ENCODE data around the gene SCD. TPM values are rescaled to one million over a fixed set of nuclear protein-coding genes. Genes with fewer than 3 reads are reported as not detected.
"Not testable (repeated sequence)": the region's sequence is repeated elsewhere in the genome, so short reads cannot be mapped to it uniquely, and the experiment has no call there.

The SCD gene
- total RNA-seq, 1 donor from 2014 or later: 81.4 TPM

GRCh38 chr10:100374200-100374655, 27.2 kb downstream of the SCD start:
- H3K36me3 Mint-ChIP-seq (ENCODE audit: unreplicated experiment): no peaks in the 10 kb centered on the region
- H3K27me3 Mint-ChIP-seq (ENCODE audit: unreplicated experiment): no peaks in the 10 kb centered on the region

GRCh38 chr10:100374677-100375353, 27.8 kb downstream of the SCD start:
- H3K27me3 Mint-ChIP-seq (ENCODE audit: unreplicated experiment); H3K27ac Mint-ChIP-seq (ENCODE audit: unreplicated experiment); DNase-seq (ENCODE audit: extremely low spot score, unreplicated experiment); H3K36me3 Mint-ChIP-seq (ENCODE audit: unreplicated experiment); H3K4me3 Mint-ChIP-seq (ENCODE audit: unreplicated experiment); H3K9me3 Mint-ChIP-seq (ENCODE audit: unreplicated experiment): not testable (repeated sequence)
- peaks cover 15% of the 10 kb centered on the region for H3K4me1 Mint-ChIP-seq (ENCODE audit: unreplicated experiment)

More at GRCh38 chr10:100374200-100374655, 27.2 kb downstream of the SCD start:
- DNase-seq (ENCODE audit: extremely low spot score, unreplicated experiment): no peak
- peaks cover 15% of the 10 kb centered on the region for H3K4me1 Mint-ChIP-seq (ENCODE audit: unreplicated experiment)
- no peak overlapping the region for H3K4me3 Mint-ChIP-seq (ENCODE audit: unreplicated experiment)
- no peak overlapping the region for H3K27ac Mint-ChIP-seq (ENCODE audit: unreplicated experiment)
- no peaks in the 10 kb centered on the region for H3K9me3 Mint-ChIP-seq (ENCODE audit: unreplicated experiment)
- TF ChIP-seq CTCF (IDR thresholded peaks at IDR 0.05): no peak

GRCh38 chr10:100376656-100377055, 29.6 kb downstream of the SCD start:
- not testable (repeated sequence) for H3K27me3 Mint-ChIP-seq (ENCODE audit: unreplicated experiment); H3K4me1 Mint-ChIP-seq (ENCODE audit: unreplicated experiment); H3K36me3 Mint-ChIP-seq (ENCODE audit: unreplicated experiment); DNase-seq (ENCODE audit: extremely low spot score, unreplicated experiment); H3K27ac Mint-ChIP-seq (ENCODE audit: unreplicated experiment); H3K9me3 Mint-ChIP-seq (ENCODE audit: unreplicated experiment); H3K4me3 Mint-ChIP-seq (ENCODE audit: unreplicated experiment)

- no peaks in the 10 kb centered on the region for H3K9me3 Mint-ChIP-seq (ENCODE audit: unreplicated experiment)
- TF ChIP-seq CTCF (IDR thresholded peaks at IDR 0.05): no peak
- H3K4me1 Mint-ChIP-seq (ENCODE audit: unreplicated experiment): no peaks in the 10 kb centered on the region
- peaks cover 18% of the 10 kb centered on the region for H3K36me3 Mint-ChIP-seq (ENCODE audit: unreplicated experiment)
- H3K27ac Mint-ChIP-seq (ENCODE audit: unreplicated experiment): no peak overlapping the region
- no peak overlapping the region for H3K4me3 Mint-ChIP-seq (ENCODE audit: unreplicated experiment)
- DNase-seq (ENCODE audit: extremely low spot score, unreplicated experiment): no peak
- no peaks in the 10 kb centered on the region for H3K27me3 Mint-ChIP-seq (ENCODE audit: unreplicated experiment)
Measured at GRCh38 chr10:100377830-100378229, 30.8 kb downstream of the SCD start.

- no peaks in the 10 kb centered on the region for H3K27me3 Mint-ChIP-seq (ENCODE audit: unreplicated experiment)
- H3K36me3 Mint-ChIP-seq (ENCODE audit: unreplicated experiment): peaks cover 29% of the 10 kb centered on the region
- H3K4me3 Mint-ChIP-seq (ENCODE audit: unreplicated experiment): no peak overlapping the region
- TF ChIP-seq CTCF (IDR thresholded peaks at IDR 0.05): no peak
- no peak for DNase-seq (ENCODE audit: extremely low spot score, unreplicated experiment)
- no peaks in the 10 kb centered on the region for H3K4me1 Mint-ChIP-seq (ENCODE audit: unreplicated experiment)
- H3K9me3 Mint-ChIP-seq (ENCODE audit: unreplicated experiment): no peaks in the 10 kb centered on the region
- no peak overlapping the region for H3K27ac Mint-ChIP-seq (ENCODE audit: unreplicated experiment)
Measured at GRCh38 chr10:100380400-100380799, 33.4 kb downstream of the SCD start.

- Mint-ChIP-seq H3K9me3 (ENCODE audit: unreplicated experiment) (no peaks in the 10 kb centered on the region), H3K27ac (ENCODE audit: unreplicated experiment) (no peak overlapping the region), H3K4me3 (ENCODE audit: unreplicated experiment) (no peak overlapping the region), H3K27me3 (ENCODE audit: unreplicated experiment) (no peaks in the 10 kb centered on the region), H3K36me3 (ENCODE audit: unreplicated experiment) (peaks cover 34% of the 10 kb centered on the region), H3K4me1 (ENCODE audit: unreplicated experiment) (no peaks in the 10 kb centered on the region)
- DNase-seq (ENCODE audit: extremely low spot score, unreplicated experiment): no peak
- no peak for TF ChIP-seq CTCF (IDR thresholded peaks at IDR 0.05)
Measured at GRCh38 chr10:100382553-100382952, 35.5 kb downstream of the SCD start.

Data from osteocyte (in vitro differentiated cells).